Skeletal muscle tissue (tissue), 4 donors: ENCODE results near the gene GALNT14. TPM values are rescaled to one million over a fixed set of nuclear protein-coding genes. Genes with fewer than 3 reads are reported as not detected.

Experiments used
- H3K27ac ChIP-seq: one replicate; pipeline ENCODE4 v1.7.0; 2013; ENCODE audit warnings: mild to moderate bottlenecking, low read depth, low read length, inconsistent platforms
- H3K27me3 ChIP-seq, 3 donors: one replicate each; pipeline ENCODE4 v1.7.0; 2013; ENCODE audit warnings: low read length in 3 of 3; ENCODE audit not compliant: control insufficient read depth in 3 of 3, insufficient read depth in 3 of 3
- H3K36me3 ChIP-seq, 3 donors: one replicate each; pipeline ENCODE4 v1.7.0; 2013; ENCODE audit warnings: low read length in 3 of 3; ENCODE audit not compliant: control insufficient read depth in 3 of 3, insufficient read depth in 3 of 3
- H3K4me1 ChIP-seq, 3 donors: one replicate each; pipeline ENCODE4 v1.7.0; 2013; ENCODE audit warnings: low read length in 3 of 3, mild to moderate bottlenecking in 3 of 3; ENCODE audit not compliant: control insufficient read depth in 3 of 3, insufficient read depth in 3 of 3
- H3K4me3 ChIP-seq, 3 donors: one replicate each; pipeline ENCODE4 v1.7.0; 2013; ENCODE audit warnings: low read length in 3 of 3
- H3K9ac ChIP-seq, 3 donors: one replicate each; pipeline ENCODE4 v1.7.0; 2013; ENCODE audit warnings: low read length in 3 of 3, mild to moderate bottlenecking in 3 of 3, moderate library complexity in 2 of 3, low read depth in 1 of 3
- H3K9me3 ChIP-seq, 3 donors: one replicate each; pipeline ENCODE4 v1.7.0; 2013; ENCODE audit warnings: low read length in 3 of 3; ENCODE audit not compliant: control insufficient read depth in 3 of 3
- total RNA-seq: library from RNA; depleted of rRNA; stranded (reverse); fragments of >200 nt; gene quantifications from one replicate; pipeline ENCODE4 v1.2.3, GENCODE V29; 2014
- donor health status: Osteomylitis.

Gene GALNT14
- total RNA-seq, 1 donor from 2014 or later: 2.1 TPM

GRCh38 chr2:31002537-31003150, 135.6 kb downstream of the GALNT14 start:
- Histone ChIP-seq H3K27ac (no peak overlapping the region), H3K9ac (no peak overlapping the region), H3K9me3 (no peaks in the 10 kb centered on the region), H3K4me1 (peaks cover 0 to 3% (median 3%) of the 10 kb centered on the region in 3 donors), H3K4me3 (no peak overlapping the region), H3K36me3 (no peaks in the 10 kb centered on the region), H3K27me3 (peaks cover 7 to 21% (median 13%) of the 10 kb centered on the region in 3 donors)

GRCh38 chr2:31000970-31001369, 137.3 kb downstream of the GALNT14 start:
- Histone ChIP-seq H3K4me1 (peaks cover 0 to 3% (median 2%) of the 10 kb centered on the region in 3 donors), H3K9ac (no peak overlapping the region)

GRCh38 chr2:30998672-30999071, 139.6 kb downstream of the GALNT14 start:
- Histone ChIP-seq H3K9ac (no peak overlapping the region), H3K4me1 (peaks cover 0 to 3% (median 0%) of the 10 kb centered on the region in 3 donors), H3K9me3 (no peaks in the 10 kb centered on the region), H3K4me3 (no peak overlapping the region), H3K36me3 (no peaks in the 10 kb centered on the region), H3K27ac (no peak overlapping the region), H3K27me3 (no peaks in the 10 kb centered on the region)

More at GRCh38 chr2:31000970-31001369, 137.3 kb downstream of the GALNT14 start:
- peaks cover 3 to 13% (median 7%) of the 10 kb centered on the region in 3 donors for H3K27me3 ChIP-seq
- H3K36me3 ChIP-seq: no peaks in the 10 kb centered on the region
- H3K27ac ChIP-seq: no peak overlapping the region
- H3K4me3 ChIP-seq: no peak overlapping the region
- H3K9me3 ChIP-seq: no peaks in the 10 kb centered on the region

- H3K27ac ChIP-seq: no peak overlapping the region
Measured at GRCh38 chr2:30997979-30998378, 140.3 kb downstream of the GALNT14 start.

GRCh38 chr2:30994227-30995056, 143.8 kb downstream of the GALNT14 start:
- H3K27ac ChIP-seq: no peak overlapping the region

More at GRCh38 chr2:30997979-30998378, 140.3 kb downstream of the GALNT14 start:
- no peak overlapping the region for H3K9ac ChIP-seq
- H3K36me3 ChIP-seq: no peaks in the 10 kb centered on the region
- no peaks in the 10 kb centered on the region for H3K27me3 ChIP-seq
- H3K9me3 ChIP-seq: no peaks in the 10 kb centered on the region
- peaks cover 0 to 3% (median 0%) of the 10 kb centered on the region in 3 donors for H3K4me1 ChIP-seq
- no peak overlapping the region for H3K4me3 ChIP-seq

GRCh38 chr2:30992781-30993180, 145.5 kb downstream of the GALNT14 start:
- H3K9ac ChIP-seq: no peak overlapping the region
- H3K27me3 ChIP-seq: peaks cover 0 to 4% (median 0%) of the 10 kb centered on the region in 3 donors
- no peaks in the 10 kb centered on the region for H3K4me1 ChIP-seq
- H3K27ac ChIP-seq: no peak overlapping the region
- H3K4me3 ChIP-seq: no peak overlapping the region
- no peaks in the 10 kb centered on the region for H3K36me3 ChIP-seq
- no peaks in the 10 kb centered on the region for H3K9me3 ChIP-seq

More at GRCh38 chr2:30994227-30995056, 143.8 kb downstream of the GALNT14 start:
- Histone ChIP-seq H3K27me3 (peaks cover 0 to 4% (median 0%) of the 10 kb centered on the region in 3 donors), H3K36me3 (no peaks in the 10 kb centered on the region), H3K4me1 (no peaks in the 10 kb centered on the region), H3K9me3 (no peaks in the 10 kb centered on the region), H3K9ac (no peak overlapping the region), H3K4me3 (no peak overlapping the region)

- no peak overlapping the region for H3K9ac ChIP-seq
- no peaks in the 10 kb centered on the region for H3K4me1 ChIP-seq
- no peaks in the 10 kb centered on the region for H3K9me3 ChIP-seq
- no peaks in the 10 kb centered on the region for H3K36me3 ChIP-seq
- H3K4me3 ChIP-seq: no peak overlapping the region
- peaks cover 0 to 4% (median 2%) of the 10 kb centered on the region in 3 donors for H3K27me3 ChIP-seq
- H3K27ac ChIP-seq: no peak overlapping the region
Measured at GRCh38 chr2:30990671-30991070, 147.6 kb downstream of the GALNT14 start.

GRCh38 chr2:30990176-30990575, 148.1 kb downstream of the GALNT14 start:
- Histone ChIP-seq H3K4me3 (no peak overlapping the region), H3K4me1 (no peaks in the 10 kb centered on the region), H3K9me3 (no peaks in the 10 kb centered on the region), H3K27me3 (peaks cover 0 to 4% (median 2%) of the 10 kb centered on the region in 3 donors), H3K27ac (no peak overlapping the region), H3K9ac (no peak overlapping the region), H3K36me3 (no peaks in the 10 kb centered on the region)

GRCh38 chr2:30989746-30990145, 148.5 kb downstream of the GALNT14 start:
- no peak overlapping the region for H3K9ac ChIP-seq
- no peak overlapping the region for H3K27ac ChIP-seq
- H3K27me3 ChIP-seq: peaks cover 0 to 4% (median 2%) of the 10 kb centered on the region in 3 donors
- no peak overlapping the region for H3K4me3 ChIP-seq
- H3K9me3 ChIP-seq: no peaks in the 10 kb centered on the region
- no peaks in the 10 kb centered on the region for H3K4me1 ChIP-seq
- no peaks in the 10 kb centered on the region for H3K36me3 ChIP-seq

- H3K27me3 ChIP-seq: peaks cover 0 to 4% (median 2%) of the 10 kb centered on the region in 3 donors
- H3K36me3 ChIP-seq: no peaks in the 10 kb centered on the region
- no peaks in the 10 kb centered on the region for H3K9me3 ChIP-seq
- peaks cover 0 to 3% (median 0%) of the 10 kb centered on the region in 3 donors for H3K4me1 ChIP-seq
- H3K4me3 ChIP-seq: no peak overlapping the region
- H3K27ac ChIP-seq: no peak overlapping the region
- H3K9ac ChIP-seq: no peak overlapping the region
Measured at GRCh38 chr2:30987566-30987965, 150.7 kb downstream of the GALNT14 start.
